ENCODE data around the gene PTPN13.

- TF ChIP-seq CTCF (conservative IDR thresholded peaks at IDR 0.05; ENCODE audit: low read length) (no peak), EZH2phosphoT487 (IDR thresholded peaks at IDR 0.05; ENCODE audit: borderline replicate concordance) (no peak)
Observed at GRCh38 chr4:86664959-86665358, 70.8 kb downstream of the PTPN13 start.

Data from Loucy (cell line).